Measurements from ENCODE around the gene MUCL1.

The MUCL1 gene

GRCh38 chr12:54891717-54892478 lies 37.6 kb downstream of the MUCL1 start:
- DNase-seq (ENCODE audit: low read depth, low spot score): no peak

Measured in activated CD4-positive, CD25-positive, alpha-beta regulatory T cell treated with anti-CD3 and anti-CD28 coated beads, Interleukin-2, amount 50 U/mL, for 16 hours (primary cell).